ENCODE results near the gene TNNT2.

TNNT2 gene

DNA sequence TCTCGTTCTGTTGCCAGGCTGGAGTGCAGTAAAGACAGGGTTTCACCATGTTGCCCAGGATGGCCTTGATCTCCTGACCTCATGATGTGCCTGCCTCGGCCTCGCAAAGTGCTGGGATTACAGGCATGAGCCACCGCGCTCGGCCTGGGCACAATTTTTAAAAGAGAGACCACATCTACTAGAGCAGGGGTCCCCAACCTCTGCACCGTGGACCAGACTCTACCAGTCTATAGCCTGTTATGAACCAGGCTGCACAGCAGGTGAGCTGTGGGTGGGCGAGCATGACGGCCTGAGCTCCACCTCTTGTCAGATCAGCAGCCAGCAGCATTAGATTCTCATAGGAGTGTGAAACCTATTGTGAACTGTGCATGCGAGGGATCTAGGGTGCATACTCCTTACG, 20.8 kb downstream of the TNNT2 start:
- Histone ChIP-seq H3K4me3 (ENCODE audit: extremely low read depth, insufficient read depth, low read length, poor library complexity, severe bottlenecking) (no peak overlapping the region), H3K27ac (ENCODE audit: low read depth, low read length, severe bottlenecking) (no peak overlapping the region), H3K36me3 (ENCODE audit: control insufficient read depth, insufficient read depth, low read length) (no peaks in the 10 kb centered on the region), H3K4me1 (ENCODE audit: control insufficient read depth, insufficient read depth, low read length, poor library complexity, severe bottlenecking) (peaks cover 9% of the 10 kb centered on the region), H3K9me3 (ENCODE audit: control insufficient read depth, low read length) (no peaks in the 10 kb centered on the region)
- 79 to 88% methylated on average over 8 of the region's 11 CpGs for WGBS, 2 experiments (ENCODE audit: insufficient coverage in 2 of 2)

DNA sequence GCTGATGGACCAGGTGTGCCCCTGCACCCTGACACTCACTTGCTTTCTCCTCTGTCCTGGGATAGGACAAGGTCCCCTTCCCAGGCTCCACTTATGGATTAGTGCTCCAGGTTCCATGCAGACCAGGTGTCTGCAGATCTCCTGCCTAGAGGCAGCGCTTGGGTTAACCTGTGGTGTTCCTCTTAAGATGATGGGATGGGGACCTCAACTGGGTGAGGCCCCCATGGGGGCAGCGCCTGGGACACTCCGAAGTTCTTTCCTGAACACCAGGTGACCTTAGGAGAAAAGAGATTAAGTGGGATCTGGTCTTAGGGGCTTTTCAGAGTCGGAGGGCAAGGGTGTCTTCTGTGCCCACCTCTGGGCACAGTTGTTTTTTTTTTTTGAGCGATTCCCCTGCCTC, 21.2 kb downstream of the TNNT2 start:
- Histone ChIP-seq H3K9me3 (ENCODE audit: control insufficient read depth, low read length) (no peaks in the 10 kb centered on the region), H3K36me3 (ENCODE audit: control insufficient read depth, insufficient read depth, low read length) (no peaks in the 10 kb centered on the region), H3K4me1 (ENCODE audit: control insufficient read depth, insufficient read depth, low read length, poor library complexity, severe bottlenecking) (peaks cover 9% of the 10 kb centered on the region), H3K27ac (ENCODE audit: low read depth, low read length, severe bottlenecking) (no peak overlapping the region), H3K4me3 (ENCODE audit: extremely low read depth, insufficient read depth, low read length, poor library complexity, severe bottlenecking) (no peak overlapping the region)
- WGBS, 2 experiments (ENCODE audit: insufficient coverage in 2 of 2), result 92 to 94% methylated on average over 5 of the region's 5 CpGs

DNA sequence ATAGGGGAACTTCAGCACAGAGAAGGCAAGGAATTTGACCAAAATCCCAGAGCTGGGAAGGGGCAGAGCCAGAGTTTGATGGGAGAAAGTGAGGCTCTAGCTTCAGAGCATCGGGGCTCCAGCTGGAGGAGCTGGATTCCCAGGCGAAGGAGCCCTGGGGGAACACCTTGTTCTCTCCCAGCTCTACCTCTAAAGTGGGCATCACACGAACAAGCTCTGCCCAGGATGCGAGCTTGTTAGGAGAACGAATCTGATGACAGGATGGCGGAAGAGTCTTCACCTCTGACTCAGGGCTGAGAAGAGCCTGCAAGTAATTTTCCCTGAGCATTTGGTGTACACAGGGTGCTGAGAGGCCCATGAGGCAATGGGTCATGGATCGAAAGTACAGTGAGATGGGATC, 22.0 kb downstream of the TNNT2 start:
- no peaks in the 10 kb centered on the region for H3K9me3 ChIP-seq (ENCODE audit: control insufficient read depth, low read length)
- 95 to 97% methylated on average over 6 to 7 of the region's 7 CpGs for WGBS, 2 experiments (ENCODE audit: insufficient coverage in 2 of 2)

DNA sequence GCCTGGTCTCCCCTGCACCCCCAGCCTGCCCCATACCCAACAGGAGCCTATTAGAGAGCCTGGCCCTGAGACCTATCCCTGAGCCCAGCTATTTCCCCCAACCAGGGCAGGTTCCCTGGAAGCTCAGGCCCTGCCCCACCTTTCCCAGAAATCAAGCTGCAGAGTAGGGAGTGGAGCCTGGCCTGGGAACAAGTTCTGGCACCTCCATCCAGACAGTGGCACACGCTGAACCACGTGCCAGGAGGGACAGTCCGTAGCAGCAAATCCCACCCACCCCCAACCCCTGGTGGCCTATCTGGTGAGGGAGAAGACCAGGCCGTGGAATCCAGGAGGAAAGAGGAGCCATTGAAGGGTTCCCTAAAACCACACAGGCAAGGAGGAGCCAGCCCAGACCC, 22.6 kb downstream of the TNNT2 start:
- Histone ChIP-seq H3K4me3 (ENCODE audit: extremely low read depth, insufficient read depth, low read length, poor library complexity, severe bottlenecking) (no peak overlapping the region), H3K4me1 (ENCODE audit: control insufficient read depth, insufficient read depth, low read length, poor library complexity, severe bottlenecking) (peaks cover 9% of the 10 kb centered on the region), H3K9me3 (ENCODE audit: control insufficient read depth, low read length) (no peaks in the 10 kb centered on the region), H3K27ac (ENCODE audit: low read depth, low read length, severe bottlenecking) (no peak overlapping the region), H3K36me3 (ENCODE audit: control insufficient read depth, insufficient read depth, low read length) (no peaks in the 10 kb centered on the region)
- 73% methylated on average over 3 of the region's 4 CpGs; no CpG with 5 or more reads in 1 of the 2 experiments for WGBS, 2 experiments (ENCODE audit: insufficient coverage in 2 of 2)

More for the DNA sequence above, 22.0 kb downstream of the TNNT2 start:
- Histone ChIP-seq H3K4me1 (ENCODE audit: control insufficient read depth, insufficient read depth, low read length, poor library complexity, severe bottlenecking) (peaks cover 9% of the 10 kb centered on the region), H3K4me3 (ENCODE audit: extremely low read depth, insufficient read depth, low read length, poor library complexity, severe bottlenecking) (no peak overlapping the region), H3K36me3 (ENCODE audit: control insufficient read depth, insufficient read depth, low read length) (no peaks in the 10 kb centered on the region), H3K27ac (ENCODE audit: low read depth, low read length, severe bottlenecking) (no peak overlapping the region)

DNA sequence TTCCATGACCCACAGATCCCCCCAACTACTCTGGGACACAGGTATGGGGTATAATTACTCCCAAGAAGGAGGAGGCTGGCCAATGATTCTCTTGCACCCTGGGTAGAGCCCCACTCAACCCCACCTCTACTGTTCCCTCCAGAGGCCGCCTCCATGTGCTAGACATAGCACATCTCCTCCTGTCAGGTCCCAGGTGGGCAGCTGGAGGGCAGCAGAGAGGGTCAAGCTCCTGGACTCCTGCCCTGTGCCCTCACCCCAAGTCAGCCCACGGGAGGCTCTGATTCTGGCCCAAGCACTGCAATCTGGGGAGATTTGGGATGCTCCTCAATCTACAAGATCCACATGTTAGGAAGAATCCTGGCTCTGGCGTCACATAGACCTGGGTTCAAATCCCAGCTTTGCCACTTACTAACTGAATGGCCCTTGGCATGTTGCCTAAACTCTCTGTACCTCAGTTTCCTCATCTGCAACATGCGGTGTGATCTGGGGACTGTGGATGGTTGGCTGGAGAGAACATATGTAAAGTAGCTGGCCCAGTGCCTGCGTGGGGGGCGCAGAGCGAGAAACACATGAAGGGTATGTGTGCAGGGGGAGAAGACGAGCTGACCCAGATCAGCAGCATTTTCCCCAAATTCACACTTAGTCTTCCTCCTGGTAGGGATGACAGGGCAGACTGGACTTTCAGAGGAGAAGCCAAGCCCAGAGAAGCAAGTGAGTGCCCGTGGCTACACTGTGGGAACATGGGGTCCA, 23.2 kb downstream of the TNNT2 start:
- peaks cover 9% of the 10 kb centered on the region for H3K4me1 ChIP-seq (ENCODE audit: control insufficient read depth, insufficient read depth, low read length, poor library complexity, severe bottlenecking)
- H3K36me3 ChIP-seq (ENCODE audit: control insufficient read depth, insufficient read depth, low read length), result no peaks in the 10 kb centered on the region
- no peaks in the 10 kb centered on the region for H3K9me3 ChIP-seq (ENCODE audit: control insufficient read depth, low read length)
- 85 to 88% methylated on average over 4 of the region's 9 CpGs for WGBS, 2 experiments (ENCODE audit: insufficient coverage in 2 of 2)
- no peak overlapping the region for H3K4me3 ChIP-seq (ENCODE audit: extremely low read depth, insufficient read depth, low read length, poor library complexity, severe bottlenecking)
- H3K27ac ChIP-seq (ENCODE audit: low read depth, low read length, severe bottlenecking), result no peak overlapping the region

DNA sequence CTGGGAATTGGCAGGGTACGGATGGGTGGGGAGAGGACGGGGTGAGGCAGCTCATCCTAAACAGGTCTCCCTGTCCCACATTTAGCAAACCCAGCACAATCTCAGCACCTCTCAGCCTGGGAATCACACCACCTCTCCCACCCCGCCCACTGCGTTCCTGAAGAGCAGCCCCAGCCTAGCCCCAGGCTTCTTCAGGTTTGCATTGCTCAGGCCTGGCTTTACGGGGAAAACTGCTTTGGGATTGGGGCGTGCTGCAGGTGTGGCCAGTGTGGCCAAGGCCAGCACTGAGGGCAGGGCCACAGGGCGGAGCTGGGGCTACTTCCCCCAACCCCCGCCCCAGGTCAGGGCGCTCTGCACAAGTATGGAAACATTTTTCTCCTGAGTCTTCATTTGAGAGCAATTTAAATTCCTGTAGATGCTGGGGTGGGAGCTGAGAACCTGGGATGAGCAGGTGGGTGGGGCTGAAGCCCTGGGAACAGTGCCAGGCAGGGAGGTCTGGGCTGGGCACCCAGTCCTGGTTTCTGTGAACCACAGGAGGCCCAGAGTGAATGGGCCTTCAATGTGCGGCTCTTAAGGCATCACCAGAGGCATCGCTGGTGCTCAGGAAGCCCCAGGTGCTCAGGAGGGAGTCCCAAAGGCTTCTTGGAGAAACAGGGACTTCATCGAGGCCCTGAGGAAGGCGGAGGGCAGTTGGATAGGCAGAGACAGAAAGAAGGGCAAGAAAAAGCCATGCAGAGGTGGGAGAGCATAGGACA, 24.1 kb downstream of the TNNT2 start:
- WGBS, 2 experiments (ENCODE audit: insufficient coverage in 2 of 2), result 82 to 84% methylated on average over 8 to 10 of the region's 13 CpGs
- peaks cover 5% of the 10 kb centered on the region for H3K4me1 ChIP-seq (ENCODE audit: control insufficient read depth, insufficient read depth, low read length, poor library complexity, severe bottlenecking)
- no peak overlapping the region for H3K4me3 ChIP-seq (ENCODE audit: extremely low read depth, insufficient read depth, low read length, poor library complexity, severe bottlenecking)
- no peaks in the 10 kb centered on the region for H3K9me3 ChIP-seq (ENCODE audit: control insufficient read depth, low read length)
- no peaks in the 10 kb centered on the region for H3K36me3 ChIP-seq (ENCODE audit: control insufficient read depth, insufficient read depth, low read length)
- H3K27ac ChIP-seq (ENCODE audit: low read depth, low read length, severe bottlenecking), result no peak overlapping the region

DNA sequence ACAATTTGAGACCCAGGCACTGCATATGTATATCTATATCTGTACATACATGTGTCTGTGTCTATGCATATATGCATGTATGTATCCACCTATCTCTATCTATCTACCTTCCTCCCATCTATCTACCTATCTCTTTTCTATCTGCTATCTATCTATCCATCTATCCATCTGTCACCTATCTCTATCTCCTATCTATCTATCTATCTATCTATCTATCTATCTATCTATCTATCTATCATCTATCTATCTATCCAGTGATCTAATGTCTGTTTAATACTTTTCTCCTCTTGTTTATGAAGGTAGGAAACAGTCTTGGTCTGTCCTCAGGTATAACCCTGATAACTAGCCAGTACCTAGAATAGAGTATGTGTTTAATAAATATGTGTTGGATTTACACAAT, 25.9 kb downstream of the TNNT2 start:
- H3K4me1 ChIP-seq (ENCODE audit: control insufficient read depth, insufficient read depth, low read length, poor library complexity, severe bottlenecking), result peaks cover 7% of the 10 kb centered on the region
- H3K36me3 ChIP-seq (ENCODE audit: control insufficient read depth, insufficient read depth, low read length), result no peaks in the 10 kb centered on the region
- no peak overlapping the region for H3K4me3 ChIP-seq (ENCODE audit: extremely low read depth, insufficient read depth, low read length, poor library complexity, severe bottlenecking)
- H3K27ac ChIP-seq (ENCODE audit: low read depth, low read length, severe bottlenecking), result no peak overlapping the region
- H3K9me3 ChIP-seq (ENCODE audit: control insufficient read depth, low read length), result no peaks in the 10 kb centered on the region

DNA sequence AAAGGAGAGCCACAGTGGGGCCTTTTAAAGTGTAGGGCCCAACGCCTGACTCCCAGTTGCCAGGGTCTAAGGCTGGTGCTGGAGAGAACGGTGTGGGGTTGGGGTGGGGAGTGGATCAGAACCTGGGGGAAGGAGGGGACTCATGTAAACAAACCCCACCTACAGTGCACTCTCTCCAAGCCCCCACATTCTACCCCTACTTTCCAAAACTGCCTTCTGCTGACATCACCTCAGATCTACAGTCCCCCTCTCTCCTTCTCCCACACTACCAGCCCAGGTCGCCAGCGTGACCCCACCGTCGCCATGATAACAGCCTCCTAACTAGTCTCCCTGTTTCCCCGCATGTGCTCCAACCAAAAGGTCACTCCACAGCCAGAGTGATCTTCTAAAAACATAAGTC, 26.6 kb downstream of the TNNT2 start:
- Histone ChIP-seq H3K4me1 (ENCODE audit: control insufficient read depth, insufficient read depth, low read length, poor library complexity, severe bottlenecking) (peaks cover 8% of the 10 kb centered on the region), H3K9me3 (ENCODE audit: control insufficient read depth, low read length) (no peaks in the 10 kb centered on the region), H3K36me3 (ENCODE audit: control insufficient read depth, insufficient read depth, low read length) (no peaks in the 10 kb centered on the region), H3K27ac (ENCODE audit: low read depth, low read length, severe bottlenecking) (no peak overlapping the region), H3K4me3 (ENCODE audit: extremely low read depth, insufficient read depth, low read length, poor library complexity, severe bottlenecking) (no peak overlapping the region)
- WGBS, 2 experiments (ENCODE audit: insufficient coverage in 2 of 2), result 93 to 94% methylated on average over 5 of the region's 7 CpGs

DNA sequence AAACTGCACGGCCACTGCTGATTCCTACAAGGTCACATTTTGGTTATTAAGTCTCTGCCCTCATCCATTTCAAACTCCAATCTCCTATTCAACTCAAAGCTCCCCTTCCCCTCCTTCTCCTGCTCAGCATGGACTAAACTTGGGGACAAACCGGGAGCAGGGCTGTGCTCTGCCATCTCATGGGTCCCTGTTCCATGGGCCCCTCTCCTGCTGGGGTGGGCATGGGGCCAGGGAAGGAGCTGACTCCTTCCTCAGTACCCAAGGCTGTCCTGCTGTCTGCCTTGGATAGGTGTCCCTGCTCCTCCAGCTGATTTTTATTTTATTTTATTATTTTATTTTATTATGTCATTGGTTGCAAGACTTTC, 27.1 kb downstream of the TNNT2 start:
- H3K4me1 ChIP-seq (ENCODE audit: control insufficient read depth, insufficient read depth, low read length, poor library complexity, severe bottlenecking), result peaks cover 8% of the 10 kb centered on the region
- H3K4me3 ChIP-seq (ENCODE audit: extremely low read depth, insufficient read depth, low read length, poor library complexity, severe bottlenecking), result no peak overlapping the region
- H3K36me3 ChIP-seq (ENCODE audit: control insufficient read depth, insufficient read depth, low read length), result no peaks in the 10 kb centered on the region
- H3K9me3 ChIP-seq (ENCODE audit: control insufficient read depth, low read length), result no peaks in the 10 kb centered on the region
- no peak overlapping the region for H3K27ac ChIP-seq (ENCODE audit: low read depth, low read length, severe bottlenecking)
- WGBS, 2 experiments (ENCODE audit: insufficient coverage in 2 of 2), result 100% methylated on average over 1 of the region's 2 CpGs; no CpG with 5 or more reads in 1 of the 2 experiments

DNA sequence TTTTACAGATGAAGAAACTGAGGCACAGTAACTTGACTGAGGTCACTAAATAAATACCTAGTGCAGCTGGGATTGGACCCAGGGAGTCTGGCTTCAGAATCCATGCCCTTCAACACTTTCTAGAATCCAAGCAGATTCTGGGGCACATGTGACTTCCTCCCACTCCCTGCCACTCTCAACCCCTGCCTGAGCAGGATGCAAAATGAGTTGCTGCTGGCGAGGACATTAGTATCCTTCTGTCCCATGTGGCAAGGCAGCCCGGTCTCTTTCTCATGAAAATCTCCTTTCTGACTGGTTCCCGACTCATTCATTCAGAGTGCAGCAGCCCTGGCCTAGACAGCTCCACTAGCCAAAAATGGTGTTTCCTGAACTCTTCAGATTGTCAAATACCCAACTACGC, 28.4 kb downstream of the TNNT2 start:
- 83 to 86% methylated on average over 3 of the region's 4 CpGs for WGBS, 2 experiments (ENCODE audit: insufficient coverage in 2 of 2)
- Histone ChIP-seq H3K36me3 (ENCODE audit: control insufficient read depth, insufficient read depth, low read length) (no peaks in the 10 kb centered on the region), H3K4me1 (ENCODE audit: control insufficient read depth, insufficient read depth, low read length, poor library complexity, severe bottlenecking) (peaks cover 8% of the 10 kb centered on the region), H3K4me3 (ENCODE audit: extremely low read depth, insufficient read depth, low read length, poor library complexity, severe bottlenecking) (no peak overlapping the region), H3K27ac (ENCODE audit: low read depth, low read length, severe bottlenecking) (no peak overlapping the region), H3K9me3 (ENCODE audit: control insufficient read depth, low read length) (no peaks in the 10 kb centered on the region)

DNA sequence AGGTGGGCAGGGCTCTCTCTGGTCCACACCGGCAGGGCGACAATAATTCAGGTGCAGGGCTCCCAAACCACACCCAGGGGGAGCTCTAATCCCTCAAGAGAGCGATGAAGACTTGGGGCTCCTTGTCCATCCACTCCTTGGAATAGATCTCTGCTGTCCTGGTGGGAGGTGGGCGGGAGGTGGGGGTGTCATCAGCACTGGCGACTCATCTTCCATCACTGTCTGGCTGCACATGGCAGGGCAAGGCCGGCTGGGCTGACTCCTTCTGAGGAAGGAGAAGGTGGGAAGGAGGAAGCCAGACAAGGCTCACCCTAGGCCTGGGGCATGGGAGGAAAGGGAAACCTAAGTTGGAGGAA, 29.3 kb downstream of the TNNT2 start:
- Histone ChIP-seq H3K27ac (ENCODE audit: low read depth, low read length, severe bottlenecking) (no peak overlapping the region), H3K36me3 (ENCODE audit: control insufficient read depth, insufficient read depth, low read length) (no peaks in the 10 kb centered on the region), H3K4me1 (ENCODE audit: control insufficient read depth, insufficient read depth, low read length, poor library complexity, severe bottlenecking) (peaks cover 8% of the 10 kb centered on the region), H3K4me3 (ENCODE audit: extremely low read depth, insufficient read depth, low read length, poor library complexity, severe bottlenecking) (no peak overlapping the region), H3K9me3 (ENCODE audit: control insufficient read depth, low read length) (no peaks in the 10 kb centered on the region)
- WGBS, 2 experiments (ENCODE audit: insufficient coverage in 2 of 2), result 0 to 24% methylated on average over 1 to 3 of the region's 6 CpGs
